Esophagus squamous epithelium (tissue), 5 donors: ENCODE measurements around the gene MYH10. TPM values are rescaled to one million over a fixed set of nuclear protein-coding genes. Genes with fewer than 3 reads are reported as not detected.
A peak's percentile ranks its signal among the peaks of the same experiment; 100 is the strongest.

ENCODE experiments used
- DNase-seq: peaks from one replicate; lab custom pipeline; 2025; lab: John Stamatoyannopoulos, UW
- H3K27ac ChIP-seq, 4 donors: fragments of 200-600 bp; sonication (generic); one replicate each; pipeline ENCODE4 v1.5.1; 2016 to 2019; ENCODE audit warnings: mild to moderate bottlenecking in 1 of 4
- H3K27me3 ChIP-seq, 4 donors: fragments of 200-600 bp; sonication (generic); 1 replicate in 3 of 4; 2 replicates in 1 of 4; pipeline versions ENCODE4 v1.5.1 to v1.6.0; 2017 to 2021; ENCODE audit warnings: antibody characterized with exemption in 1 of 4
- H3K36me3 ChIP-seq, 3 donors: fragments of 200-600 bp; sonication (generic); one replicate each; pipeline ENCODE4 v1.5.1; 2016 to 2019
- H3K4me1 ChIP-seq, 3 donors: fragments of 200-600 bp; sonication (generic); one replicate each; pipeline ENCODE4 v1.5.1; 2017 to 2019
- H3K4me3 ChIP-seq, 4 donors: fragments of 200-600 bp; sonication (generic); 1 replicate in 3 of 4; 2 replicates in 1 of 4; pipeline ENCODE4 v1.5.1; 2016 to 2019; ENCODE audit warnings: mild to moderate bottlenecking in 2 of 4, moderate library complexity in 1 of 4
- H3K9me3 ChIP-seq, 3 donors: fragments of 200-600 bp; sonication (generic); one replicate each; pipeline ENCODE4 v1.5.1; 2016 to 2019
- CTCF ChIP-seq, 6 experiments: fragments of 450-650 bp in 4 of 6; fragments of 200-600 bp in 2 of 6; sonication (generic) in 2 of 6; IDR thresholded peaks; one replicate each; pipeline ENCODE4 v1.5.1; 2016 to 2019; ENCODE audit warnings: antibody characterized with exemption in 6 of 6, mild to moderate bottlenecking in 4 of 6, moderate library complexity in 4 of 6
- POLR2A ChIP-seq, 4 donors: fragments of 450-650 bp; IDR thresholded peaks; one replicate each; pipeline ENCODE4 v1.6.1; 2017; ENCODE audit warnings: antibody characterized with exemption in 4 of 4, mild to moderate bottlenecking in 4 of 4, moderate library complexity in 3 of 4
- WGBS, 2 donors: methylation state at CpG; one replicate each; pipeline ENCODE4 v1.1.5; 2018; 5-methylcytosine and 5-hydroxymethylcytosine counted together
- intact Hi-C: fragments of 100-400 bp; cut with DNase I; formaldehyde crosslinking; loops from one replicate; pipeline ENCODE4 v1.15.0; 2022
- total RNA-seq, 4 donors: library from RNA; depleted of rRNA; stranded (reverse); fragments of >200 nt; gene quantifications; one replicate each; pipeline ENCODE4 v1.1.0, GENCODE V29; 2016
- donor health status: DM: yes; HTN: yes; CAD: no.

MYH10 gene
- total RNA-seq, 4 donors from 2014 or later: 5.8 to 25.6 (median 14.7) TPM

- TF ChIP-seq POLR2A (IDR thresholded peaks at IDR 0.05) (no peak), CTCF (IDR thresholded peaks at IDR 0.05) (no peak)
- no peaks in the 10 kb centered on the region for H3K27me3 ChIP-seq
- 78 to 86% methylated on average over 7 of the region's 7 CpGs for WGBS, 2 donors
These were observed 186.8 kb downstream of the MYH10 start for GRCh38 chr17:8443756-8444155.

GRCh38 chr17:8442310-8442709, 188.2 kb downstream of the MYH10 start:
- 94 to 96% methylated on average over 2 of the region's 2 CpGs for WGBS, 2 donors

More at GRCh38 chr17:8443756-8444155, 186.8 kb downstream of the MYH10 start:
- Histone ChIP-seq H3K9me3 (no peaks in the 10 kb centered on the region), H3K4me3 (no peak overlapping the region), H3K27ac (no peak overlapping the region), H3K36me3 (peaks cover 7 to 77% (median 13%) of the 10 kb centered on the region in 3 donors), H3K4me1 (peaks cover 0 to 60% (median 4%) of the 10 kb centered on the region in 3 donors)
- DNase-seq: no peak
- intact Hi-C loops: no loop called here

GRCh38 chr17:8441690-8442089, 188.8 kb downstream of the MYH10 start:
- Histone ChIP-seq H3K27ac (no peak overlapping the region), H3K9me3 (no peaks in the 10 kb centered on the region), H3K27me3 (no peaks in the 10 kb centered on the region), H3K4me3 (no peak overlapping the region), H3K36me3 (peaks cover 0 to 66% (median 3%) of the 10 kb centered on the region in 3 donors), H3K4me1 (peaks cover 0 to 72% (median 8%) of the 10 kb centered on the region in 3 donors)
- intact Hi-C loops: no loop called here
- TF ChIP-seq CTCF (IDR thresholded peaks at IDR 0.05) (no peak), POLR2A (IDR thresholded peaks at IDR 0.05) (no peak)
- 70 to 80% methylated on average over 2 of the region's 2 CpGs for WGBS, 2 donors
- DNase-seq: no peak

More at GRCh38 chr17:8442310-8442709, 188.2 kb downstream of the MYH10 start:
- no peaks in the 10 kb centered on the region for H3K27me3 ChIP-seq
- no peak for TF ChIP-seq POLR2A (IDR thresholded peaks at IDR 0.05)
- TF ChIP-seq CTCF (IDR thresholded peaks at IDR 0.05): no peak
- H3K4me3 ChIP-seq: no peak overlapping the region
- no peak for DNase-seq
- H3K4me1 ChIP-seq: peaks cover 0 to 66% (median 8%) of the 10 kb centered on the region in 3 donors
- intact Hi-C loops: no loop called here
- H3K9me3 ChIP-seq: no peaks in the 10 kb centered on the region
- H3K36me3 ChIP-seq: peaks cover 0 to 73% (median 7%) of the 10 kb centered on the region in 3 donors
- H3K27ac ChIP-seq: no peak overlapping the region

GRCh38 chr17:8439681-8440080, 190.8 kb downstream of the MYH10 start:
- no peak for DNase-seq
- Histone ChIP-seq H3K9me3 (no peaks in the 10 kb centered on the region), H3K27ac (no peak overlapping the region), H3K4me1 (peaks cover 0 to 65% (median 8%) of the 10 kb centered on the region in 3 donors), H3K27me3 (no peaks in the 10 kb centered on the region), H3K36me3 (peaks cover 0 to 47% (median 3%) of the 10 kb centered on the region in 3 donors), H3K4me3 (no peak overlapping the region)
- 93 to 98% methylated on average over 3 of the region's 3 CpGs for WGBS, 2 donors
- intact Hi-C loops: no loop called here
- TF ChIP-seq CTCF (IDR thresholded peaks at IDR 0.05) (no peak), POLR2A (IDR thresholded peaks at IDR 0.05) (no peak)

GRCh38 chr17:8438441-8438840, 192.1 kb downstream of the MYH10 start:
- DNase-seq: no peak
- Histone ChIP-seq H3K4me1 (peaks cover 0 to 53% (median 8%) of the 10 kb centered on the region in 3 donors), H3K9me3 (no peaks in the 10 kb centered on the region), H3K4me3 (peak overlapping the region in 1 of 4 donors; percentile 84), H3K36me3 (peaks cover 0 to 36% (median 0%) of the 10 kb centered on the region in 3 donors), H3K27me3 (no peaks in the 10 kb centered on the region), H3K27ac (no peak overlapping the region)
- no peak for TF ChIP-seq CTCF (IDR thresholded peaks at IDR 0.05)
- no peak for TF ChIP-seq POLR2A (IDR thresholded peaks at IDR 0.05)
- WGBS, 2 donors: 85 to 87% methylated on average over 5 of the region's 5 CpGs
- intact Hi-C loops: no loop called here
